Panc1 (cell line): ENCODE results near the gene ZNF823.

ENCODE experiments used
- POLR2AphosphoS5 ChIP-seq: IDR thresholded peaks from 2 replicates; pipeline ENCODE4 v1.6.1; 2012; ENCODE audit warnings: mild to moderate bottlenecking, low read depth, low read length, moderate library complexity
- REST ChIP-seq, 2 experiments: IDR thresholded peaks; 2 replicates each; pipeline ENCODE4 v1.6.1; 2011 to 2012; ENCODE audit warnings: low read depth in 2 of 2, control low read depth in 1 of 2, low read length in 1 of 2, mild to moderate bottlenecking in 1 of 2, moderate library complexity in 1 of 2; ENCODE audit not compliant: insufficient read depth in 1 of 2
- SIN3A ChIP-seq: IDR thresholded peaks from 2 replicates; pipeline ENCODE4 v1.6.1; 2012; ENCODE audit warnings: low read depth, mild to moderate bottlenecking, low read length, moderate library complexity, borderline replicate concordance; ENCODE audit not compliant: insufficient read depth
- TCF7L2 ChIP-seq: IDR thresholded peaks from 2 replicates; pipeline ENCODE4 v1.6.1; 2011; ENCODE audit warnings: mild to moderate bottlenecking, low read depth, low read length, inconsistent platforms
- TF ChIP-seq, protein P1 (sequence below): fragments of 450-650 bp; IDR thresholded peaks from 2 replicates; pipeline ENCODE4 v1.5.1; 2017; ENCODE audit warnings: mild to moderate bottlenecking

- TF ChIP-seq SIN3A (no peak), REST (IDR thresholded peaks at IDR 0.05; ENCODE audit: insufficient read depth in 1 of 2, low read depth in 2 of 2, low read length in 1 of 2) (no peak), POLR2AphosphoS5 (no peak), TCF7L2 (no peak)
- TF ChIP-seq, protein P1, sequence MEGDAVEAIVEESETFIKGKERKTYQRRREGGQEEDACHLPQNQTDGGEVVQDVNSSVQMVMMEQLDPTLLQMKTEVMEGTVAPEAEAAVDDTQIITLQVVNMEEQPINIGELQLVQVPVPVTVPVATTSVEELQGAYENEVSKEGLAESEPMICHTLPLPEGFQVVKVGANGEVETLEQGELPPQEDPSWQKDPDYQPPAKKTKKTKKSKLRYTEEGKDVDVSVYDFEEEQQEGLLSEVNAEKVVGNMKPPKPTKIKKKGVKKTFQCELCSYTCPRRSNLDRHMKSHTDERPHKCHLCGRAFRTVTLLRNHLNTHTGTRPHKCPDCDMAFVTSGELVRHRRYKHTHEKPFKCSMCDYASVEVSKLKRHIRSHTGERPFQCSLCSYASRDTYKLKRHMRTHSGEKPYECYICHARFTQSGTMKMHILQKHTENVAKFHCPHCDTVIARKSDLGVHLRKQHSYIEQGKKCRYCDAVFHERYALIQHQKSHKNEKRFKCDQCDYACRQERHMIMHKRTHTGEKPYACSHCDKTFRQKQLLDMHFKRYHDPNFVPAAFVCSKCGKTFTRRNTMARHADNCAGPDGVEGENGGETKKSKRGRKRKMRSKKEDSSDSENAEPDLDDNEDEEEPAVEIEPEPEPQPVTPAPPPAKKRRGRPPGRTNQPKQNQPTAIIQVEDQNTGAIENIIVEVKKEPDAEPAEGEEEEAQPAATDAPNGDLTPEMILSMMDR = no peak
Measured at GRCh38 chr19:11708457-11708856, 30.3 kb downstream of the ZNF823 start.
